ENCODE measurements around the gene LRMDA.

Gene LRMDA

DNA sequence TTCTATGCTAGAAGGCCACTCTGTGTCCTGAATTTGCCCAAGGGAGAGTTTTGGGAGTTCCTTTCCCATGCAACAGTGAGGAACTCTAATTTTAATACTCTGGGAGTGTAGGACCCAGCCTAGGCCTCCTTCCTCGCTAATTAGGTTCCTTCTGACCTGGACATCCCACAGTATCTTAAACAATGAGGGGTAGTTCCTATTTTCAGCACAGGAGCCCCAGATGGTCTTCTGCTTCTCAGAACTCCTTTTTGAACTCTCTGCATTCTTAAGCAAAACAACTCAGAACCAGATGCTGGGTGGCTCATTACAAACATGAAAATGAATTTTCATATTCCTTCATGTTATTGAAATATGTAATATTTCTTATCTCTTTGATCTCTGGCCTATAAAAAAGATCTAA is 116.9 kb downstream of the LRMDA start:
- Histone ChIP-seq H3K4ac (ENCODE audit: low read depth, low read length) (no peak overlapping the region), H3K27ac (ENCODE audit: low read depth, low read length) (no peak overlapping the region), H2BK15ac (replicated peaks; ENCODE audit: low read depth) (no peak overlapping the region), H2BK5ac (ENCODE audit: low read length) (no peak overlapping the region), H3K18ac (ENCODE audit: low read length) (no peak overlapping the region), H2AK5ac (ENCODE audit: low read length) (no peak overlapping the region), H3K27me3 (ENCODE audit: insufficient read depth, low read length, poor library complexity) (no peaks in the 10 kb centered on the region), H2BK120ac (ENCODE audit: low read depth, low read length) (no peak overlapping the region), H3K4me2 (ENCODE audit: low read length) (no peak overlapping the region), H3K4me3 (ENCODE audit: low read length) (no peak overlapping the region), H3K9ac (ENCODE audit: low read length) (no peak overlapping the region), H4K5ac (ENCODE audit: low read length) (no peak overlapping the region), H4K8ac (ENCODE audit: low read depth, low read length) (no peak overlapping the region), H3K56ac (ENCODE audit: low read length) (no peak overlapping the region), H3K23ac (ENCODE audit: low read length) (no peak overlapping the region), H3K4me1 (ENCODE audit: control insufficient read depth, low read depth, low read length) (no peaks in the 10 kb centered on the region), H3K79me1 (ENCODE audit: low read length) (no peaks in the 10 kb centered on the region), H3K79me2 (ENCODE audit: control insufficient read depth, insufficient read depth, low read length) (no peaks in the 10 kb centered on the region), H3K36me3 (ENCODE audit: control insufficient read depth, insufficient read depth, low read length) (no peaks in the 10 kb centered on the region)
- no CpG with 5 or more reads among the region's 1 CpG for WGBS (ENCODE audit: extremely low coverage, insufficient coverage, low lambda C conversion rate)
- DNase-seq, result no peak

DNA sequence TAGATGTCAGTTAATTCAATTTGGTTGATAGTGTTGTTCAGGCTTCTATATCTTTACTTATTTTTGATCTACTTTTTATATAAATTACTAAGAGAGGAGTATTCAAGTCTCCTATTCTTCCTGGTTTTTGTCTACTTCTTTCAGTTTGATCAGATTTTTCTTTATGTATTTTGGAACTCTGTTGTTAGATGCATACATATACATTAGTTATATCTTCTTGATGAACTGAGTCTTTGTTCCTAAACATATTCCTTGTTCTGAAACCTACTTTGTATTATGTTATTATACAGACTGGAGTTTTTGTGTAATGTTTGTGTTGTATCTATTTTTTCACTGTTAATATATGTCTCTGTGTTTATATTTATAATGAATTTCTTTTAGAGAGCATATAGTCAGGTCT is 118.8 kb downstream of the LRMDA start:
- Histone ChIP-seq H4K5ac (ENCODE audit: low read length) (no peak overlapping the region), H3K4me1 (ENCODE audit: control insufficient read depth, low read depth, low read length) (no peaks in the 10 kb centered on the region), H2AK5ac (ENCODE audit: low read length) (no peak overlapping the region), H2BK5ac (ENCODE audit: low read length) (no peak overlapping the region), H3K4ac (ENCODE audit: low read depth, low read length) (no peak overlapping the region), H2BK15ac (replicated peaks; ENCODE audit: low read depth) (no peak overlapping the region), H2BK120ac (ENCODE audit: low read depth, low read length) (no peak overlapping the region), H3K56ac (ENCODE audit: low read length) (no peak overlapping the region), H4K8ac (ENCODE audit: low read depth, low read length) (no peak overlapping the region), H3K36me3 (ENCODE audit: control insufficient read depth, insufficient read depth, low read length) (no peaks in the 10 kb centered on the region), H3K4me3 (ENCODE audit: low read length) (no peak overlapping the region), H3K79me1 (ENCODE audit: low read length) (no peaks in the 10 kb centered on the region), H3K79me2 (ENCODE audit: control insufficient read depth, insufficient read depth, low read length) (no peaks in the 10 kb centered on the region), H3K9ac (ENCODE audit: low read length) (no peak overlapping the region), H3K27me3 (ENCODE audit: insufficient read depth, low read length, poor library complexity) (no peaks in the 10 kb centered on the region), H3K23ac (ENCODE audit: low read length) (no peak overlapping the region), H3K18ac (ENCODE audit: low read length) (no peak overlapping the region), H3K27ac (ENCODE audit: low read depth, low read length) (no peak overlapping the region), H3K4me2 (ENCODE audit: low read length) (no peak overlapping the region)
- no peak for DNase-seq

DNA sequence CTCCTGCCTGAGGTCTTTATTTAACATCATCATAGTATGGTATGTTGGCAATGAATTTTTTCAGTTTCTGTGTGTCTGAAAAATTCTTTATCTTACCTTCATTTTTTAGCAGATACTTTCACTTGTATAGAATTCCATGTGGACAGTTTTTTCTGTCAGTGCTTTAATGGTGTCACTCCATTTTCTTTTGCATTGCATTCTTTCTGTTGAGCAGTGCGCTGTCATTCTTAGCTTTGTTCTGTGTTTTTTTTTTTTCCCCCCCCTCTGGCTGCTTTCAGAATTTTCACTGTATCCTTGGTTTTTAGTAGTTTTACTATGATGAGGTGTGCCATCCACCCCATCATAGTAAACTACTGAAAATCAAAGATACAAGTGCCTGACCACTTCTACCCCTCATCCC is 120.7 kb downstream of the LRMDA start:
- no peak overlapping the region for H2BK120ac ChIP-seq (ENCODE audit: low read depth, low read length)
- no peak overlapping the region for H3K4me2 ChIP-seq (ENCODE audit: low read length)
- H3K79me2 ChIP-seq (ENCODE audit: control insufficient read depth, insufficient read depth, low read length), result no peaks in the 10 kb centered on the region
- DNase-seq, result no peak
- no peak overlapping the region for H3K18ac ChIP-seq (ENCODE audit: low read length)
- H3K36me3 ChIP-seq (ENCODE audit: control insufficient read depth, insufficient read depth, low read length), result no peaks in the 10 kb centered on the region
- no peak overlapping the region for H2AK5ac ChIP-seq (ENCODE audit: low read length)
- WGBS (ENCODE audit: extremely low coverage, insufficient coverage, low lambda C conversion rate), result no CpG with 5 or more reads among the region's 1 CpG
- no peak overlapping the region for H3K56ac ChIP-seq (ENCODE audit: low read length)
- no peak overlapping the region for H4K8ac ChIP-seq (ENCODE audit: low read depth, low read length)
- no peak overlapping the region for H3K27ac ChIP-seq (ENCODE audit: low read depth, low read length)
- H4K5ac ChIP-seq (ENCODE audit: low read length), result no peak overlapping the region
- no peak overlapping the region for H2BK15ac ChIP-seq (replicated peaks; ENCODE audit: low read depth)
- no peak overlapping the region for H2BK5ac ChIP-seq (ENCODE audit: low read length)
- H3K4ac ChIP-seq (ENCODE audit: low read depth, low read length), result no peak overlapping the region
- no peak overlapping the region for H3K4me3 ChIP-seq (ENCODE audit: low read length)
- H3K79me1 ChIP-seq (ENCODE audit: low read length), result no peaks in the 10 kb centered on the region
- no peak overlapping the region for H3K23ac ChIP-seq (ENCODE audit: low read length)
- no peaks in the 10 kb centered on the region for H3K27me3 ChIP-seq (ENCODE audit: insufficient read depth, low read length, poor library complexity)
- no peak overlapping the region for H3K9ac ChIP-seq (ENCODE audit: low read length)
- no peaks in the 10 kb centered on the region for H3K4me1 ChIP-seq (ENCODE audit: control insufficient read depth, low read depth, low read length)

DNA sequence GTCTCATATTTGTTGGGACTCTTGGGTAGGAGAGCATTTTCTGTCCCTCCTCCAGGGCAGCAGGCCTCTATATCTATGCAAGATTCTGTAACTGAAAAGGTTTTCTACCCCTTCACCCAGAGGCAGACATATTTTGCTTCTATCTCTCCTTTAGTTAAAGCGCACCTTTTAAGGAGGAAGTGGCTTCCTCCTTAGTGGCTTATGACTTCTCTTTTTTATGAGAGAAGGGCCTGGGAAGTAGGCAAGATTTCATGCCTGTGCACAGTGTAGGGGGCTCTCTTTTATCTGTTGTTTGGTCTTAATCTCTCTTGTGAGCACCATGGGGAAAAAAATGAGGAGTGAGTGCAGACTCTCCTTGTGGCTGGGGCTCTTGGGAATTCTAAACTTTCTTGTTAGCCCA is 122.1 kb downstream of the LRMDA start:
- no peak for DNase-seq

DNA sequence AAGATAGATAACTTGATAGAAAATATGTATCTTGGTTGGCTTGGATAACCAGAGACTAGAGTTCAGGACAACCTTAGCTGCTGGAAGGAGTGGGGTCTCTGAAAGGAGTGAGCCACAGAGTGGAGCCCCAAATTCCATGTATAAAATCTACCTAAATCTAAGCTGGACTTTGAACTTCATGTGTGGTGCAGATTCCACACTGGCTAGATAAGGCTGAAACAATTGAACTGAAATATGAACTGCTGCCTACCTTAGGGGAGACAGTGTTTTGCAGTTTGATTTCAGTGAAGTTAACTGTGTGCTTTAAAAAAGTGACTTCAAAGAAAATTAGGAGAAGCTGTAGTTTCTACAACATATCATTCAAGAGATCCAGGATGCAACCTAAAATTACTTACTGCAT is 123.9 kb downstream of the LRMDA start:
- H3K4me2 ChIP-seq (ENCODE audit: low read length), result no peak overlapping the region
- H3K79me2 ChIP-seq (ENCODE audit: control insufficient read depth, insufficient read depth, low read length), result no peaks in the 10 kb centered on the region
- no peaks in the 10 kb centered on the region for H3K79me1 ChIP-seq (ENCODE audit: low read length)
- DNase-seq, result no peak
- H3K23ac ChIP-seq (ENCODE audit: low read length), result no peak overlapping the region
- no peak overlapping the region for H2BK15ac ChIP-seq (replicated peaks; ENCODE audit: low read depth)
- no peaks in the 10 kb centered on the region for H3K4me1 ChIP-seq (ENCODE audit: control insufficient read depth, low read depth, low read length)
- no peaks in the 10 kb centered on the region for H3K36me3 ChIP-seq (ENCODE audit: control insufficient read depth, insufficient read depth, low read length)
- no peak overlapping the region for H3K56ac ChIP-seq (ENCODE audit: low read length)
- H3K18ac ChIP-seq (ENCODE audit: low read length), result no peak overlapping the region
- H2BK5ac ChIP-seq (ENCODE audit: low read length), result no peak overlapping the region
- H4K8ac ChIP-seq (ENCODE audit: low read depth, low read length), result no peak overlapping the region
- no peak overlapping the region for H3K4me3 ChIP-seq (ENCODE audit: low read length)
- H2BK120ac ChIP-seq (ENCODE audit: low read depth, low read length), result no peak overlapping the region
- no peaks in the 10 kb centered on the region for H3K27me3 ChIP-seq (ENCODE audit: insufficient read depth, low read length, poor library complexity)
- H3K4ac ChIP-seq (ENCODE audit: low read depth, low read length), result no peak overlapping the region
- H2AK5ac ChIP-seq (ENCODE audit: low read length), result no peak overlapping the region
- H3K27ac ChIP-seq (ENCODE audit: low read depth, low read length), result no peak overlapping the region
- H3K9ac ChIP-seq (ENCODE audit: low read length), result no peak overlapping the region
- no peak overlapping the region for H4K5ac ChIP-seq (ENCODE audit: low read length)

More for the DNA sequence above, 122.1 kb downstream of the LRMDA start:
- no peak overlapping the region for H2BK15ac ChIP-seq (replicated peaks; ENCODE audit: low read depth)
- no peaks in the 10 kb centered on the region for H3K4me1 ChIP-seq (ENCODE audit: control insufficient read depth, low read depth, low read length)
- H2BK120ac ChIP-seq (ENCODE audit: low read depth, low read length), result no peak overlapping the region
- no peak overlapping the region for H3K4me2 ChIP-seq (ENCODE audit: low read length)
- H4K5ac ChIP-seq (ENCODE audit: low read length), result no peak overlapping the region
- H2BK5ac ChIP-seq (ENCODE audit: low read length), result no peak overlapping the region
- no peaks in the 10 kb centered on the region for H3K79me2 ChIP-seq (ENCODE audit: control insufficient read depth, insufficient read depth, low read length)
- H3K9ac ChIP-seq (ENCODE audit: low read length), result no peak overlapping the region
- no CpG with 5 or more reads among the region's 1 CpG for WGBS (ENCODE audit: extremely low coverage, insufficient coverage, low lambda C conversion rate)
- H3K36me3 ChIP-seq (ENCODE audit: control insufficient read depth, insufficient read depth, low read length), result no peaks in the 10 kb centered on the region
- no peak overlapping the region for H3K4ac ChIP-seq (ENCODE audit: low read depth, low read length)
- H3K4me3 ChIP-seq (ENCODE audit: low read length), result no peak overlapping the region
- no peak overlapping the region for H3K56ac ChIP-seq (ENCODE audit: low read length)
- H3K27me3 ChIP-seq (ENCODE audit: insufficient read depth, low read length, poor library complexity), result no peaks in the 10 kb centered on the region
- no peak overlapping the region for H4K8ac ChIP-seq (ENCODE audit: low read depth, low read length)
- H2AK5ac ChIP-seq (ENCODE audit: low read length), result no peak overlapping the region
- H3K27ac ChIP-seq (ENCODE audit: low read depth, low read length), result no peak overlapping the region
- no peak overlapping the region for H3K23ac ChIP-seq (ENCODE audit: low read length)
- H3K79me1 ChIP-seq (ENCODE audit: low read length), result no peaks in the 10 kb centered on the region
- H3K18ac ChIP-seq (ENCODE audit: low read length), result no peak overlapping the region

DNA sequence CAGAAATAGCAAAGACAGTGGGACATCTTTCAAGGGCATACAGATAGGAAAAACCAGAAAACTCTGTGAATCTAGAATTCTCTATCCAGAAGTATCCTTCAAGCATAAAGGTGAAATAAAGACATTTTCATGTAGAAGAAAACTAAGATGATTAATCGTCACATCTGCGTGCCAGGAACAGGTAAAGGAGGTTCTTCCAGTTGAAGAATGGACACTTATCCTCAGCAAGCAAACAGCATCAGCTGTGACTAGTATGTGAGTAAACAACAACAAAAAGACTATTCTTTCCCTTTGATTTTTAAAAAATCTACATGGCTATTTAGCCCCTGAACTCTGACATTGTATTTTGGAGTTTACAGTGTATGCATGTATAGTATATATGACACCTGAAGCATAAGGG is 124.9 kb downstream of the LRMDA start:
- WGBS (ENCODE audit: extremely low coverage, insufficient coverage, low lambda C conversion rate), result no CpG with 5 or more reads among the region's 2 CpGs

More for the DNA sequence above, 124.9 kb downstream of the LRMDA start:
- Histone ChIP-seq H4K5ac (ENCODE audit: low read length) (no peak overlapping the region), H4K8ac (ENCODE audit: low read depth, low read length) (no peak overlapping the region), H2BK120ac (ENCODE audit: low read depth, low read length) (no peak overlapping the region), H3K36me3 (ENCODE audit: control insufficient read depth, insufficient read depth, low read length) (no peaks in the 10 kb centered on the region), H3K4me2 (ENCODE audit: low read length) (no peak overlapping the region), H3K79me1 (ENCODE audit: low read length) (no peaks in the 10 kb centered on the region), H3K4me1 (ENCODE audit: control insufficient read depth, low read depth, low read length) (no peaks in the 10 kb centered on the region), H2BK5ac (ENCODE audit: low read length) (no peak overlapping the region), H3K4ac (ENCODE audit: low read depth, low read length) (no peak overlapping the region), H2AK5ac (ENCODE audit: low read length) (no peak overlapping the region), H3K18ac (ENCODE audit: low read length) (no peak overlapping the region), H3K27ac (ENCODE audit: low read depth, low read length) (no peak overlapping the region), H3K56ac (ENCODE audit: low read length) (no peak overlapping the region), H2BK15ac (replicated peaks; ENCODE audit: low read depth) (no peak overlapping the region), H3K9ac (ENCODE audit: low read length) (no peak overlapping the region), H3K23ac (ENCODE audit: low read length) (no peak overlapping the region), H3K27me3 (ENCODE audit: insufficient read depth, low read length, poor library complexity) (no peaks in the 10 kb centered on the region), H3K4me3 (ENCODE audit: low read length) (no peak overlapping the region), H3K79me2 (ENCODE audit: control insufficient read depth, insufficient read depth, low read length) (no peaks in the 10 kb centered on the region)
- DNase-seq, result no peak
